ENCODE results near the gene PHRF1.
"Not testable (repeated sequence)": the region's sequence is repeated elsewhere in the genome, so short reads cannot be mapped to it uniquely, and the experiment has no call there.

The PHRF1 gene

DNA sequence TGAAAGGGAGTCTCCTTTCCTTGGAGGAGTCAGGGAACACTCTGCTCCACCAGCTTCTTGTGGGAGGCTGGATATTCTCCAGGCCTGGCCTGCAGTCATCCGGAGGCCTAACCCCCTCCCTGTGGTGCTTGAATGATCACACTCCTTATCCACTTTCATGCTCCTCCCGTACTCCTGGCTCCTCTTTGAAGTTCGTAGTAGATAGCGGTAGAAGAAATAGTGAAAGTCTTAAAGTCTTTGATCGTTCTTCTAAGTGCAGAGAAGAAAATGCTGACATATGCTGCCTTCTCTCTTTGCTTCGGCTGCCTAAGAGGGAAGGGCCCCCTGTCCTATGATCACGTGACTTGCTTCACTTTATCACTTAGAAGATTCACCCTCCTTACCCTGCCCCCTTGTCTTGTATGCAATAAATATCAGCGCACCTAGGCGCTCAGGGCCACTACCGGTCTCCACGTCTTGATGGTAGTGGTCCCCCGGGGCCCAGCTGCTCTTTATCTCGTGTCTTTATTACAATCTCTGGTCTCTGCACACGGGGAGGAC is 2.2 kb upstream of the PHRF1 start:
- DNase-seq: not testable (repeated sequence)

DNA sequence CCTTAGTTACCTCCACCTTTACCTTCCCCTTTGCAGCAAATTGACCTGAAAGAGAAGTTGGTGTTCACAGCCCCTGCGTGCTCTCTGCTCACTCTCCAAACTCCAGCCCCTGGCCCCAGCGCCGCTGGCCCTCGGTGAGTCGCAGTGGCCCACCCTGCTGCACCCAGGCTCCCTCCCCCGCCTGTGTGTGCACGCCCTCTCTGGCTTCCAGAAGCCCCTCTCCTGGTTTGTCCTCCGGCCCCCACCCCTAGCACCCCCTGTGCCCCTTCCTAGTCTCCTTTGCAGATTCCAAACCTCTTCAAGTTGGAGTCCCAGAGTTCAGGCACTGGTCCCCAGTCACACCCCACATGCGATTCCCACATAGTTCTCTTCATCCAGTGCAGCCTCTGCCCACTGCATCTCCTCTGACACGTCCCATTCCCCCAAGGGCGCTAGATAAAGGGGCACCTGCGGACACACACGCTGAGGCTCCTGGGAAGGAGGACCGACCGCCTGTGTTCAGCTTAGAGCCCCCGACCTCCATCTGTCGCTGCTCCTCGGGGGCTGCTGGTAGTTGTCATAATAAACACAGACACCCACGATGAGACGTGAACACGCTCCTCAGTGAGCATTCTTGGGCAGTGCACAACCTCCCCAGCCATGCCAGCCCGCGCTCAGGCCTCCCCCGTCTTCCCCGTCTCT is 1.5 kb upstream of the PHRF1 start:
- no peak for DNase-seq

DNA sequence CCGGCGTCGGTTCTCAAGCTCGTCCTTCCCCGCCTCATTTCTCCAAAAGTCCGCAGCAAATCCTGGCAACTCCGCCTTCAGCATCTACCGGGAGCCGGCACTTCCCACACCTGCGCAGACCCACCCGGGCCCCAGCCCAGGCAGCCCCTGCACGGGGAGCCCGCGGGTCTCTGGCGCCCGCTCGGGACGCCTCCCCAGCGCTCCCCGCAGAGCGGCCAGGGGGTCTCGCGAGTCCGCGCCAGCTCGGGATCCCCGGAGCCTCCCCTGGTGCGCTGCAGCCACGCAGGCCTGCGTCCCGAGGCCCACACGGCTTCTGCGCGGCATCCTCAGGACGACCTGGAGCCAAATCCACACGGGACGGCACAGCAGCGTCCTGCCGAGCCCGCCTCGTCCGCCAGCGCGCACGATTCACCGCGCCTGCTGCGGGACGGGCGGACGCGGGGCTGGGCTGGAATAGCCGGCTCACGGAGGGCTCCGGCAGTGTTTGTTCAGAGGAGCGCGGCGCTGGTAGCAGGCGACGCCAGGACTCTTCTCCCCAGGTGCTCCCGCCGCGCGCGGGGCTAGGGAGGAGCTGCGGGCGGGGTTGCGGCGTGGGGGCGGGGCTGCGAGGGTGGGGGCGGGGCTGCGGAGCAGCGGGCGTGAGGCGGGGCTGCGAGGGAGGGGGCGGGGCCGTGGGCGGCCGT is 816 bp upstream of the PHRF1 start:
- no peak for DNase-seq

DNA sequence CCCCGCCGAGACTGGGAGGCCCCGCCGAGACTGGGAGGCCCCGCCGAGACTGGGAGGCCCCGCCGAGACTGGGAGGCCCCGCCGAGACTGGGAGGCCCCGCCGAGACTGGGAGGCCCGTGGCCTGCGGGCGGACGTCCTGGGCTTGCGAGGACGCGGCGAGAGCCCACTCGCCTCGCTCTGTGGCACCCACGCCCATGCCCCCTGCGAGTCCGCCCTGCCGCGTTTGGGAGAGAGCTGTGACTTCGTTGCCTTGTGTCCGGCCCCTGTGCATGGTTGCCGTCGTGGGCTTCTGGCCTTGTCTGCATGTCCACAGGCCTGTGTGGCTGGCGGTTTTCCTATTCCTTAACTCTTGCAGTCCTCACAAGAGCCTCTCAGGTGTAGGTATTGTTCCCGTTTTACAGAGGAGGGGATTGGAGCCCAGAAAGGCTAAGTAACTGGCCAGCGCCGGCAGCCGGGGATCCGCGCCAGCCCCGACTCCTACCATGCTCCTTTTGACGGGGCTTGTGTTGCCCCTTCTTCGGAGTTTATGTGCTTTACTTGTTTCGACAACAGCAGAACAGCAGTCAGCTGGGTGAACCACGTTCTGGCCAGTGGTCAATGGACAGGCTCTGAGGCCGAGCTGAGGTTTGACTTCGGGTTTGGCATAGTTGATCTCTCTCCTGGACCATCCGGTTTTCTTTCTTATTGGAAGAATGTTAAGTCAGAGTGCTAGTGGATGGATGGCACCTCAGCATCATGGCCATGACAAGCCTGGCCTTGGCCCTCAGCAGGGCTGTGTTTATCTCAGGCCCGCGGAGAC is 741 bp downstream of the PHRF1 start:
- no peak for DNase-seq

DNA sequence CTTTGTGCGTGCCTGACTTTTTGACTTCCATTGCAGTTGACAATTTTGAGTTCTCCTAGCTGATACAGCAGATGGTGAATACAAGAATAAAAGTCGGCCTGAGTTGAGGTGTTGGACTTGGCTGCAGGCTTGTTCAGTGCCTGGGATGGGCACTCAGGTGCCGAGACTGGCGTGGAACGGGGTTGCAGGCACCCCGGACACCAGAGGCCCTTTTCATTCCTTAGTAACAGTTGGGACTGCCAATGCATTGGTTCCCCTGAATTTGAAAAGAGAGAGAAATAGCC is 1.3 kb downstream of the PHRF1 start:
- no peak for DNase-seq

DNA sequence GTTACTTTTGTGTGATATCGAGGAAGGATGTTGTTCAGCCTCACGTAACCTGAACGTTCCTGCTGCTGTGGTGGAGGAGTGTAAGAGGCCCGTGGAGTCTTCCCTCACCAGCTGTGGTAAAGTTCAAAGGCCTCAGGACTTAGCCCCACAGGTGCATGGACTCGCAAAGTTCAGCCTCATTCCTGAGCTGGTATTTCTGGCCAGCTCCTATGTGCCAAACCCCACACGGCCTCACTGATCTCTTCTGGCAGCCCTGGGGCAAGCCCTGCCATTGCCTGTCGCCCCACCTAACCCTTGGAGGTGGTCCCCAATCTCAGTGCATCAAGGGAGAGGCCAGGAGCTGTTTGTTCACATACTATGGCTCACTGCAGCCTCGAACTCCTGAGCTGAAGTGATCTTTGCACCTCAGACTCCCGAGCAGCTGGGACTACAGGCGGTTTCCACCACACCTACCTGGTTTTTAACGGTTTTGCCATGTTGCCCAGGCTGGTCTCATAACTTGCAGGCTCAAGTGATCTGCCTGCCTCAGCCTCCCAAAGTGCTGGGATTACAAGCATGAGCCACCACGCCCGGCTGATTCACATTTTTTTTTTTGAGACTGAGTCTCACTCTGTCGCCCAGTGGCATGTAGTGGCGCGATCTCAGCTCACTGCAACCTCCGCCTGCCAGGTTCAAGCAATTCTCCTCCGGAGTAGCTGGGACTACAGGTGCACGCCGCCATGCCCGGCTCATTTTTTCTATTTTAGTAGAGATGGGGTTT is 2.2 kb downstream of the PHRF1 start:
- DNase-seq: no peak

DNA sequence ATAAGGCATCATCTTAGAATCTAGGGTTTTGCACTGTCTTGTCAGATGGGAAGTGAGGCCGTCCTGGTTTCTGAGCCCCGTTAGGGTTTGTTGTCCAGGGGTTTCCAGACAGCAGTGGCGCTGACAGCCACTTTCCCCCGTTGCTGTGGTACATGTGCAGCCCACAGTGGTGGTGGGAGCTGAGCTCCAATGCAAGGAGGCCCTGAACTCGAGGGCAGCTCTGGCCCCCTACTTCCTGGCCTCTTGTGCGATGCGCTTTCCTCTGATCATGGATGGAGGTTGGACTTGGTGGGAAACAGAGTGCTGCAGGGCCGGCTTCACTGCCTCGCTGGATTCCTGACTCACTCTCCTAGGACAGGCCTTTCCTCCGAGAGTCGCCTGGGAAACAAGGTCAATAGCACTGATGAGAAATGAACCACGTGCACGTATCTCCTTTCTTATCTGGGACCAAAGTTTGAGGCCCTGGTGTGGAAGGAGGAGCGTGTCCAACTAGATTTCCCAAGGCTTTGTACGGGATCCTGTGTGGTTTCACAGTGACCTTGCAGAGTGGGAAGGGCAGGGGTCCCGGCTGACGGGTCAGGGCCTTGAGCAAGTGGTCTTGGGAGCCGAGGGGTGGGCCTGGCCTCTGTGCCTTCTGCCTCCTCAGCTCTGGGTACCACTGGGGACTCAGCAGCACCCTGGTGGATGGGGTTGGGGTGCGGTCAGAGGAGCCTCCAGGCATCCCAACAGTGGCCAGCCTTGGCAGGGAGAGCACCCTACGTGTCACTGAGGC is 3.7 kb downstream of the PHRF1 start:
- DNase-seq: no peak

DNA sequence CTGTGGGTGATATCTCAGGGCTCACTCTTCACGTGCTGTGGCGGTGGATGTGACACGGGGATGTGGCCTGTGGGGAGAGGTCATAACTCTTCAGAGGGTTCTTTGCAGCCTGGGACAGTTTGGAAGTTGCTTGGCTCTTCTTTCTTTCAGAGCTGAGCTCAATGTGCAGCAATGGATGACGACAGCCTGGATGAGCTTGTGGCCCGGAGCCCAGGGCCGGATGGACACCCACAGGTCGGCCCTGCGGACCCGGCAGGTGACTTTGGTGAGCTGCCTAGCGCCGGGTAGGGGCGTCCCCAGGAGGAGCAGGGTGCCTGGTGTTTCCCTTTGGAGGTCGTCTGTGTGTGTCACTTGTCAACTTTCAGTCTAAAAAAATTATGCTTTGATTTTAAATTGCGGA is 5.1 kb downstream of the PHRF1 start:
- no peak for DNase-seq

DNA sequence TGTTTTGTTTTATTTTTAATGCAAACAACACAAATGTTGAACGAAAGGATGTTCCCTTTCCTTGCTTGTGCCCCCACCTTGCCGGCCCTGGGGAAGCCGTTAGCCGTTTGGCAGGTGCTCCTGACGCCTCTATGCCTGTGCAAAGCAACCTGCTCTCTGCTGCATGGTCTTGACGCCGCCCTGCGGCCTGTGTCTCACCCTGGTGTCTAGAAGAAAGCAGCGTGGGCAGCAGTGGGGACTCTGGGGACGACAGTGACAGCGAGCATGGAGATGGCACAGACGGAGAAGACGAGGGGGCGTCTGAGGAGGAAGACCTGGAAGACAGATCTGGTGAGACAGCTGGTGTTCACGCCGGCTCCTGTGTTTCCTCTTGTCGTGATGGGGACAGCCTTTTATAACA is 5.5 kb downstream of the PHRF1 start:
- no peak for DNase-seq

DNA sequence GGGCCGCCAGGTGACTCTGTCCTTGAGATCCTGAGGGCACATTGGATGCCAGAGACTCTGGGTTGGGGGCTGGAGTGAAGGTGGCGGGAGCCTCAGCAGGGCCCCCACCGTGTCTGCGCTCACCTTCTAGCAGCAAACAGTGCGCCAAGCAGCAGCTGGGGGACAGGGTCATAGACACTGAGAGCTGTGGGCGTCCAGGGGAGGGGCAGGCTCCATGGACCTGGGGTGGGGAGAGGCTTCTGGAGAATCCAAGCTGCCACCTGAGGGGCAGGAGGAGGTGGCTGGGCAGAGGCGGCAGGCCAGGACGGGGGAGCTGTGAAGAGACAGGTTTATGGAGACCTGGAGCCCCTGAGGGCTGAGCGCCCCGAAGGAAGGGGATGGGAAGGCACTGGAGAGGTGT is 8.0 kb downstream of the PHRF1 start:
- DNase-seq: no peak

DNA sequence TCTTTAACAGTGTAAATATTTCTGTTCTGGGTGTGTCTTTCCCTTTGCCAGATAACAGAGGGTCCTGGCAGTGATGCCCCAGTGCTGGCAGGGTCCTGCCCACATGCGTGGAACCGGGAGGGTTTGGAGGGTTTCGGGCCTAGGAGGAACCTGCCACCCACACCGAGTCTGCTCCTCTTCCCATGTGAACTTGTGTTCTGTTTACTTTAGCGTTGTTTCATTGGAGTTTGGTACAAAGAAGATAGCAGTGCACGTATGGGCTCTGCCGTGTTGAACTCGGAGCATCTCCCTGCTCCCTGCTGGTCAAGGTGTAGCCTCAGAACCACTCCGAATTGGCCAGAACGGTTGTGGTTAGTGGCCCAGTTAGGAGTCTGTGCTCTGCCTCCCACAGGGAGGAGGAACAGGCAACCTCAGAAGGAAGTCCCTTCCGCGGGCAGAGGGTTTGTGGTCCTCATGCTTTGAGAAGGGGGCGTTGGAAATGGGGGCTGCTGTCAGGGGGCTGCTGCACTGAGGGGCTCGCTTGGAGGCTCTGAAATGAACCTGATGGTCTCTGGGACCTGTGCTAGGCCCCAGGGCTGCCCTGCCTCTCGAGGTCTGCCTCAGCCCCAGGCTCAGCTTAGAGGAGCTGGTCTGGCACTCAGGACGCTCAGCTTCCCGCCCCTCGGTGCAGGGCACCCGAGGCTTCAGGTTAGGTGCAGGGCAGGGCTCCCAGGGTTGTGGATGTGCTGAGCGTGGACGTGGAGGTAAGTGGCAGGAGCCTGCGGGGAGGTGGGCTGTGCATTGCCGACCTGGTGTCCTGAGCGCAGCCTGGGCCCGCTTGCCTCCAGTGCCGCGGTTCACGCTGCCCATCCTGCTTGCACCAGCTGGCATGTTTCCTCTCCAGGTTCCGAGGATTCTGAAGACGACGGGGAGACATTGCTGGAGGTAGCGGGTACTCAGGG is 10.4 kb downstream of the PHRF1 start:
- DNase-seq: no peak

DNA sequence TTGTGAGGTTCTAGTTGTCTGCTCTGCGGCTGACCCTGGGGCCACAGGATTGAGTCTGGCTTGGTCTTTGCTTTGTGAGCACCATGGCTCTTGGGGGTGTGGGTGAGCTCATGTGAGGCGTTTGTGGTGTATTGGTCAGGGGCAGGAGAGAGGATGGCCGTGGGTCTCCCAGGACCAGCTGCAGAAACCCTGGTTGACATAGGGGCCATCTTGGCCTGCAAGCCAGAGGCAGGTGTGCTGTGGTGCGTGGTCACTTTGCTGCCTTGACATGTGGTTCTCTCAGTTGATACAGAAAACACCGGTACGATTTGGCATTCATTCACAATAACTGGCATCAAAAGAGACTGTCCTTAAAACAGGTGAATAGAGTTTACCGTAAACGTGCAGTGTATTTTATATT is 11.3 kb downstream of the PHRF1 start:
- DNase-seq: no peak

DNA sequence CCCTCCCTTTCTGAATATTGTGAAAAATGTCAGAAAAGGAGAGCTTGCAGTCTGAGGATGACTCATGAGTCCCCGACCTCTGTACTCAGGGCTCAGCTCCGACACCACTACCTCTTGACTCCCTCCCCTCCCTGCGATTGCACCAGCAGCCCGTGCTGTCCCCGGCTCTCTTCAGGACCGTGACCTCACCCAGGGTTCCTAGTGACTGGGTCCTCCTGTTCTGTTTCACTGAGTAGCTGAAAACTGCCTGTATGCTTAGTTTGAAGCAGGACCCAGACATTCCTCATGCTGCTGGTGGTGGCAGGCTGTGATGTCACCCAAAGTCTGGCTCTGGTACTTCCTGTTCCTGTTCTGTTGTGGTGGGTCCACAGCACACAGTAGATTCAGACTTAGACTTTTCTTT is 11.7 kb downstream of the PHRF1 start:
- peak; percentile 80 to 82 for DNase-seq

DNA sequence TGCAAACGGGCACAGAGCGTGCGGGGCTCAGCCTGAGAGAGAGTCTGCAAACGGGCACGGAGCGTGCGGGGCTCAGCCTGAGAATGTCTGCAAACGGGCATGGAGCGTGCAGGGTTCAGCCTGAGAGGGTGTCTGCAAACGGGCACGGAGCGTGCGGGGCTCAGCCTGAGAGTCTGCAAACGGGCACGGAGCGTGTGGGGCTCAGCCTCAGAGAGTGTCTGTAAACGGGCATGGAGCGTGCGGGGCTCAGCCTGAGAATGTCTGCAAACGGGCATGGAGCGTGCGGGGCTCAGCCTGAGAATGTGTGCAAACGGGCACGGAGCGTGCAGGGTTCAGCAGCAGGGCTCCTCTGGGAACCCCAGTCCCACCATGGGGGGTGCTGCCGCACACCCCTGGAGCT is 13.5 kb downstream of the PHRF1 start:
- DNase-seq: no peak

DNA sequence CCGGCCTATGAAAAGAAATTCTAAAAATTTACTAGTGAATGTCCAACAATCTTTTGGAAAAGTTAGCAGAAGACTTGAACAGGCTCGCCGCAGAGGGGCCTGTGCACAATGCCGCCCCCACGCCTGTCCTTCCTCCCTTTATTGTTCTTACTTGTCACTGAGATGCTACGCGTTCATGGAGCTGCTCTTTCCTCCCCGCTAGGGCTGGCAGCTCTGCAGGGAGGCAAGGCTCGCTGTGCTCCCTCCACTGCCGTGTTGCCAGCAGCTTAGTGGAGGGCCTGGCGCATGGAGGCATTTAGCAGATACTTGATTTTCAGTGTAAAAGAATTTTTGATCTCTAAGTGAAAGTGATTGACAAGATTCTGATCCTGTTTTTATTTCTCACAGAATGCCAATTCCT is 14.7 kb downstream of the PHRF1 start:
- no peak for DNase-seq

DNA sequence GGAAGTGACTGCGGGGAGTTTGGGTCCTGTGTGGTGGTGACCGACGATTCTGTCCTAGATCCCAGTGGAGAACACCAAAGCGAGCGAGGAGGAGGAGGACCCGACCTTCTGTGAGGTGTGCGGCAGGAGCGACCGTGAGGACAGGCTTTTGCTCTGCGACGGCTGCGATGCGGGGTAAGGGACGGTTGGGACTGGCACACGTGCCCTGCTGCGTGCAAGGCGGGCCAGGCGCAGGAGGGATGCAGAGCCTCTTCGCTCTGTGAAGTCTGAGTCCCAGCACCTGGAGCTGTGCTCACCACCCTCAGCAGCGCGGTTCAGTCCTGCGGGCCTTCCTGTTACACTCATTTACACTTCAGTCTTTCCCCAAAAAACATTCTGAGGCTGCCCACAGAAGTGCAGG is 16.2 kb downstream of the PHRF1 start:
- no peak for DNase-seq

DNA sequence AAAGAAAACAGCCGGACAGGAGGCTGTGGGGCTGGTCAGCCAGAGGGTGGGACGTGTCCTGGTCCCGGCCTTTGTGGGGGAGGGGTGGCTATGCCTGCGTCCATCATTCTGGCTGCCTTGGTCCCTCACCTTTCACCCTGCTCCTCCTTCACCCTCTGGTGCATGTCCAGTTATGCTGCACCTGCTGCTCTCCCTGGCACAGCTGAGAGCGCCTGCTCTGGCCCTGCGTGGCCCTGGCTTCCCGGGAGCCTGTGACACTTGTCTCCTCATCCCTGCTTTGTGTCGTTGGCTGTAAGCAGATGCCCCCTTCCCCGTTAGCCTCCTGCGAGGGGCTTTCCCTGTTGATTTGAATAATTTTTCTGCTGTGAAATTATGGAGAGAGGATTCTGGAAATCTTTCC is 16.6 kb downstream of the PHRF1 start:
- no peak for DNase-seq

DNA sequence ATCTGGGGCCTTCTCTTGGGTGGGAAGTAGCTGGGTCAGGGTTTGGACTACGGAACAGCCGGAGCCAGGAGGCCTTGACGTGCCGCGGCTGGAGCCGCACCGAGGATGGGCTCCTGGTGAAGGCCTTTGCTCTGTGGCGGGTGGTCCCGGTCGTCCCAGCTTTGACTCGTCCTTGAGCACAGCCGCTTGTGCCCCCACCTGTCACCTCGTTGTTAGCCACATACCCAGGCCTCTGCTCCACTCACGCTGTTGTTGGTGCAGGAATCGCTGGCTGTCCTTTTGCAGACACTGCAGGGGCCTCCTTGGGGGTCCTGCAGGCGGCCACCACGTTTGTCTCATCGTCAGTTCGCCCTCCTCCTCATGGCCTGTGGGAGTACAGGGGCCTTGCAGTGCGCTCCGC is 17.1 kb downstream of the PHRF1 start:
- DNase-seq: no peak

DNA sequence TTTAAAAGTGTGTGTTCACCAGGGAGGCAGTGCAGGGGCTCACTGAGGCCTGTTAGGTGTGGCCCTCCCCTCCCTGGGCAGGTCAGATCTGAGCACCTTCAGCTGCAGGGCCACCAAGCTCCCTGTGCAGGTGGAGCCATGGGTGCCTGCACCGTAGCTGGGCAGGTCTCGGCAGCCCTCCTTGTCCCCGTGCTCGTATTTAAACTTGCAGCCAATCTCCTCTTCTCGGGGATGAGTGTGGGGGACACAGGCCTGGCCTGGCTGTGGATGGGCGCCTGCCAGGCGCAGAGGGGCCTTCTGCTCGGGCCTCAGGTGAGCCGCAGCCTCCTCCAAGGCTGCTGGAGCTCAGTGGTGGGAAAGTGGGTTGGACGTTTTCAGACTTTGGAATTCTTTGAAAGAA is 19.1 kb downstream of the PHRF1 start:
- no peak for DNase-seq

DNA sequence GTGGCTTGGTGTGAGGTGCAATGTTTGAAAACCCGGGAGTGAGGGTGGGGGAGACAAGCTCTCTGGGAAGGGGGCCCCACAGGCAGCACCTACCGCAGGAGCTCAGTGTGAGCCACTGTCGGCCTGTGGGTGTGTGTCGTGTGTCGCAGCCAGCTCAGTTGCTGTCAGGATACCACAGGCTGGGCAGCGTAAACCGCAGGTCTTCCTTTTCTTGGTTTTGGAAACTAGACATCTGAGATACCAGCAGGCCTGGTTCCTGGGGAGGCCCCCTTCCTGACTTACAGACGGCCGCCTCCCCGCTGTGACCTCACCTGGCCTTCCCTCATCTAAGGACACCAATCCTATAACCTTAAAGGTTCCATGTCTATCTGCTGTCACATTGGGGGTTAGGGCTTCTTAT is 20.1 kb downstream of the PHRF1 start:
- peak in 1 of 2 experiments; percentile 48 for DNase-seq

DNA sequence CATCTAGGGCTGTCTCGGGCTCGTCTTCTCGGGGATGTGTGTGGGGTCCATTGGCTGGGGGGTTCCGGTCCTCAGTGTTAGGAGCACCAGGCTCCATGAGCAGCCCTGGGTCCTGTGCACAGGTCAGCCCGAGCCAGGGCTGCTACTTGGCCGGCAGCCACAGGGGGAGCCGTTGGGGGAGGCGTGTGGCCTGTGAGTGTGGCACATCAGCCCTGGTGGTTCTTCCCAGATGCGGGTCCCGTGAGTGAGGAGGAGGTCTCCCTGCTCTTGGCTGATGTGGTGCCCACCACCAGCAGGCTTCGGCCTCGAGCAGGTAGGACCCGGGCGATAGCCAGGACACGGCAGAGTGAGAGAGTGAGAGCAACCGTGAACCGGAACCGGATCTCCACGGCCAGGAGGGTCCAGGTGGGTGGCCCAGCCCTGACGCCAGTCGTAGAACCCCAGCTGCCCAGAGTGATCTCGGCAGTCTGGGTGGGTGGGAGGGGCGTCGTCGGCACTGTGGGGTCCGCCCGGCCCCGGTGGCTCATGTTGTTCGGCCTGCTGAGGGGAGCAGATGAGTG is 21.0 kb downstream of the PHRF1 start:
- no peak for DNase-seq

Data from activated T-cell treated with anti-CD3 and anti-CD28 coated beads, Interleukin-2, amount 50 U/mL, for 48 hours (primary cell).